Ovary (tissue), 9 donors: Measurements from ENCODE around the gene RIN1. TPM values are rescaled to one million over a fixed set of nuclear protein-coding genes. Genes with fewer than 3 reads are reported as not detected.
A peak's percentile ranks its signal among the peaks of the same experiment; 100 is the strongest.

Source experiments
- DNase-seq, 5 donors: peaks; one replicate each; pipeline ENCODE4 v3.0.0-alpha.2; 2019 to 2020
- H3K27ac ChIP-seq, 2 donors: fragments of 200-600 bp; one replicate each; pipeline versions ENCODE4 v1.5.1 to v1.8.0; 2019 to 2022
- H3K27me3 ChIP-seq: fragments of 200-600 bp; one replicate; pipeline ENCODE4 v1.8.0; 2022
- H3K36me3 ChIP-seq: fragments of 200-600 bp; sonication (generic); one replicate; pipeline ENCODE4 v1.5.1; 2019
- H3K4me1 ChIP-seq: one replicate; pipeline ENCODE4 v1.8.1; 2013; ENCODE audit warnings: mild to moderate bottlenecking, moderate library complexity; ENCODE audit not compliant: insufficient read depth
- H3K4me3 ChIP-seq: fragments of 200-600 bp; sonication (generic); one replicate; pipeline ENCODE4 v1.5.1; 2017
- H3K9me3 ChIP-seq, 2 donors: fragments of 200-600 bp in 1 of 2; sonication (generic) in 1 of 2; one replicate each; pipeline versions ENCODE4 v1.5.1 to v1.8.1; 2013 to 2019; ENCODE audit warnings: mild to moderate bottlenecking in 1 of 2, moderate library complexity in 1 of 2
- EP300 ChIP-seq: sonication (generic); formaldehyde crosslinking; IDR thresholded peaks from one replicate; pipeline ENCODE4 v1.6.1; 2017; ENCODE audit warnings: antibody characterized with exemption
- POLR2A ChIP-seq: fragments of 450-650 bp; IDR thresholded peaks from one replicate; pipeline ENCODE4 v1.6.1; 2017; ENCODE audit warnings: antibody characterized with exemption, mild to moderate bottlenecking, moderate library complexity
- WGBS, 3 donors: extraction: QIAGEN DNeasy Blood & Tissue Kit in 1 of 3; methylation state at CpG; one replicate each; pipeline versions ENCODE4 v1.1.5 to v1.1.7; 2013 to 2017; 5-methylcytosine and 5-hydroxymethylcytosine counted together
- intact Hi-C, 4 donors: fragments of 100-400 bp; cut with DNase I; formaldehyde crosslinking; loops; one replicate each; pipeline versions ENCODE4 v1.11.0 to v1.15.1; 2022 to 2023
- polyA plus RNA-seq, 2 donors: library from polyadenylated mRNA; stranded (reverse); fragments of 200-250 nt in 1 of 2; fragments of 350-450 nt in 1 of 2; fragmentation: Illumina TruSeq in 1 of 2; extraction: RNeasy Lipid Tissue Mini Kit (QIAGEN cat#74804) in 1 of 2; gene quantifications; one replicate each; pipeline ENCODE4 v1.2.3, GENCODE V29; 2013 to 2014
- total RNA-seq, 7 donors: library from RNA; depleted of rRNA in 2 of 7; stranded (reverse); fragments of >200 nt in 2 of 7; fragmentation: NEBNext Ultra II Directional in 3 of 7; extraction: Animal tissue kit (Norgen Biotek cat#: 25700) in 3 of 7; gene quantifications; one replicate each; pipeline versions ENCODE4 v1.1.0 to v1.2.4, GENCODE V29; 2016 to 2023
- TF ChIP-seq, protein P1 (sequence below), 3 donors: fragments of 450-650 bp in 2 of 3; fragments of 200-600 bp in 1 of 3; IDR thresholded peaks; one replicate each; pipeline versions ENCODE4 v1.5.1 to v1.8.0; 2016 to 2022; ENCODE audit warnings: antibody characterized with exemption in 3 of 3, mild to moderate bottlenecking in 1 of 3
- donor health status: DM: no; HTN: no; CAD: no; lungs with moderate emphysema.
- donor health status: DM: no; HTN: no; CAD: no.
- donor health status: Bipolar disorder and iron deficiency.
- donor health status: DM: yes; HTN: yes; CAD: no.
- donor health status: DM: no; HTN: no; CAD: no.
- donor health status: DM: yes; HTN: yes; CAD: no.

RIN1 gene
- total and polyA plus RNA-seq, 9 donors = 0.52 to 9.5 (median 5.0) TPM

DNA sequence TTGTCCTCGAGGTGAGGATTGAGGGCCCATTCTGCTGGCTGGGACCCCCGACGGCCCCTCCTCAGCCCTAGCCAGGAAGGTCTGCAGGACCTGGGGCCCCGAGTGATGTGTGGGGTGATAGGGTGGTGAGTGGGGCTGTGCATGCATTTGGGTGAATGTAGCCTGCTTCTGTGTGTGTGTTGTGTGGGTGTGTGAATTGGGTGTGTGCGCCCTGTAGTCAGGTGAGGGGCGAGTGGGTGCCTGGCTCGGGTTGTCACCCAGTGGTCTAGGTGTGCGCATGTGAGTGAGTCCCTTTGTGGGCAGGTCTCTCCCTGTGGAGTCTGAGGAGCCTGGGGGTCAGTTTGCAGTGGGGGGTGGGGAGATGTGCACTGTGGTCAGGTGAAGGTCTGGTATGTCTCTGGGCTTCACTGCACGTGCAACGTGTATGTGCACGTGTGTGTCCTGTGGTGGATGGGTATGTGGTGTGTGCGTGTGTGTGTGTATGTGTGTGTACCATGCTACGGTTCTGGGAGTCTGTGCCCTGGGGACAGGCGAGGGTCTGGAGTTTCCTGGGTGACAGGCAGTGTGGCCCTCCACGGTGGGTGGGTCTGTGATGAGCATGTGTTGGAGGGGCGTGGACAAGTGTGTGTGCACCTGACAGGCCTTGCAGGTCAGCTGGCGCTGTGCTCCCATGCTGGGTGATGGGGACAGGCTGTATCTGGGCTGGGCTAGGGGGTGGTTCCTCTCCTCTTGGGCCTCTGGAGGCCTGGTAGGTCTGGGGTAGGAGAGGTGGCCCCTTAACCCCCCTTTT lies 43.5 kb downstream of the RIN1 start:
- Histone ChIP-seq H3K9me3 (no peaks in the 10 kb centered on the region), H3K27me3 (no peaks in the 10 kb centered on the region), H3K36me3 (no peaks in the 10 kb centered on the region), H3K4me3 (no peak overlapping the region), H3K4me1 (peaks cover 11% of the 10 kb centered on the region), H3K27ac (no peak overlapping the region)
- WGBS, 3 donors = 25 to 40% (median 35%) methylated on average over 17 of the region's 17 CpGs
- TF ChIP-seq POLR2A (no peak), EP300 (no peak)
- TF ChIP-seq, protein P1, sequence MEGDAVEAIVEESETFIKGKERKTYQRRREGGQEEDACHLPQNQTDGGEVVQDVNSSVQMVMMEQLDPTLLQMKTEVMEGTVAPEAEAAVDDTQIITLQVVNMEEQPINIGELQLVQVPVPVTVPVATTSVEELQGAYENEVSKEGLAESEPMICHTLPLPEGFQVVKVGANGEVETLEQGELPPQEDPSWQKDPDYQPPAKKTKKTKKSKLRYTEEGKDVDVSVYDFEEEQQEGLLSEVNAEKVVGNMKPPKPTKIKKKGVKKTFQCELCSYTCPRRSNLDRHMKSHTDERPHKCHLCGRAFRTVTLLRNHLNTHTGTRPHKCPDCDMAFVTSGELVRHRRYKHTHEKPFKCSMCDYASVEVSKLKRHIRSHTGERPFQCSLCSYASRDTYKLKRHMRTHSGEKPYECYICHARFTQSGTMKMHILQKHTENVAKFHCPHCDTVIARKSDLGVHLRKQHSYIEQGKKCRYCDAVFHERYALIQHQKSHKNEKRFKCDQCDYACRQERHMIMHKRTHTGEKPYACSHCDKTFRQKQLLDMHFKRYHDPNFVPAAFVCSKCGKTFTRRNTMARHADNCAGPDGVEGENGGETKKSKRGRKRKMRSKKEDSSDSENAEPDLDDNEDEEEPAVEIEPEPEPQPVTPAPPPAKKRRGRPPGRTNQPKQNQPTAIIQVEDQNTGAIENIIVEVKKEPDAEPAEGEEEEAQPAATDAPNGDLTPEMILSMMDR (IDR thresholded peaks at IDR 0.05) = no peak
- intact Hi-C loops = no loop called here
- DNase-seq = peak in 1 of 5 donors; percentile 24

DNA sequence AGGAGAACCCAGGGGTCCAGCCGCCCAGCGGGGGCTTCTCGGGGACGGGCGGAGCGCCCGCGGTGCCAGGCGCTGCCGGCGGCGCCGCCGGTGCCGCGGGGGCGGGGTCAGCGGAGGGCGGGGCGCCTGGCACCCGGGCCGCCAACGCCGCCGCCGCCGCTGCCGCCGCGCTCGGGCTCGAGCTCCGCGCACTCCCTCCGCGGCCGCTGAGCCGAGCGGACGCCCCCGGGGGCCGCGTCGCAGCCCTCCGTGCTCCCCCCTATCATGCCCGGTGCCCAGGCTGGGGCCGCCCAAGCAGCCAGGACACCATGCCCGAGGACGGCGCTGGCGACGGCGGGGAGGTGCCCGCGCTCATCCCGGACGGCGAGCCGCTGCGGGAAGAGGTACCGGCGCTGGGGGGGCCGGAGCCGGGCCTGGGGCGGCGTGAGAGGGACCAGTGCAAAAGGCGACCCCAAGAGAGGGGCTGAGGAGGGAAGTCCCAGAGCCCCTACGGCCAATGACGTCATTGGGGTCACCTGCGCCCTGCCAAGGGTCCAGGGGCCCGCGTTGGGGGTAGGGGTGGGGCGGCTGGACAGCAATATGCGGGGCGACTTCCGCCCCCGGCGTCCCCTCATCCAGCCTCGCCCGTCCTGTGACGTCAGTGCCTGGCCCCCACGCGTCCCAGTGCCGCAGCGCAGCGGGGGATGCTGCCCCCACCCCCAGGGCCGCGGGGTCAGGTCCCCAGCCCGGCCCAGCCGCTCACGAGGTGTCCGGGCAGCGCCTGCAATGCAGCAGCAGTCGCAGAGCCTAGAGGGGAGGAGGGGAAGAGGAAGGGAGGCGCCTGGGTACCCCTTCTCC lies 44.3 kb downstream of the RIN1 start, which contains the start of gene TMEM151A:
Gene TMEM151A (plus strand): TSS at position 189 of the 837 bp plus-strand sequence. CDS start 120 bp downstream, at position 309.
- Histone ChIP-seq H3K36me3 (no peaks in the 10 kb centered on the region), H3K4me3 (peak within 1 kb of the TSS; percentile 16), H3K27ac (no peak within 1 kb of the TSS), H3K9me3 (no peaks in the 10 kb centered on the region), H3K4me1 (peaks cover 13% of the 10 kb centered on the region), H3K27me3 (no peaks in the 10 kb centered on the region)
- peak in 1 of 5 donors; percentile 35 for DNase-seq
- 1 to 2% (median 1%) methylated on average over 73 to 94 of the region's 95 CpGs for WGBS, 3 donors
- TF ChIP-seq, protein P1 (IDR thresholded peaks at IDR 0.05) = no peak
- TF ChIP-seq EP300 (no peak), POLR2A (no peak)
- intact Hi-C loops = no loop called here

DNA sequence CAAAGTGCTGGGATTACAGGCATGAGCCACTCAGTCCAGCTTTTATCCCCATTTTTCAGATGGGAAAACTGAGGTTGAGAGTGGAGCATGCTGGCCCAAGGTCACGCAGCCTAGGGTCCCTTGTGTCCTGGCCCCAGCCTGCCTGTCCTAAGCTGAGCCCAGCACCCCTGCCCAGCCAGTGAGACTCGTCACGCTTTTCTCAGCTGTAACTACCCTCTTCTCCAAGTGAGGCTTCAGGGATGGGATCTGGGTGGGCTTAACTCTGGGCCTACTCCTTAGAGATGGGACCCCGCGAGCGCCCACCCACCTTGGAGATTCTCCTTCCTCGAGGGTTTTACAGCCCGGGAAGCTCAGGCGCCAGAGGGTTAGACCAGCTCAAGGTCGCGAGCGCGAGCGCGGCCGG lies 44.9 kb downstream of the RIN1 start:
- Histone ChIP-seq H3K27me3 (no peaks in the 10 kb centered on the region), H3K36me3 (no peaks in the 10 kb centered on the region), H3K9me3 (no peaks in the 10 kb centered on the region), H3K4me3 (no peak overlapping the region), H3K4me1 (peaks cover 13% of the 10 kb centered on the region), H3K27ac (no peak overlapping the region)
- peak in 1 of 5 donors; percentile 26 for DNase-seq
- 7 to 12% (median 11%) methylated on average over 16 of the region's 16 CpGs for WGBS, 3 donors
- intact Hi-C loops = no loop called here
- no peak for TF ChIP-seq POLR2A
- TF ChIP-seq EP300 = no peak
- TF ChIP-seq, protein P1 (IDR thresholded peaks at IDR 0.05) = no peak

DNA sequence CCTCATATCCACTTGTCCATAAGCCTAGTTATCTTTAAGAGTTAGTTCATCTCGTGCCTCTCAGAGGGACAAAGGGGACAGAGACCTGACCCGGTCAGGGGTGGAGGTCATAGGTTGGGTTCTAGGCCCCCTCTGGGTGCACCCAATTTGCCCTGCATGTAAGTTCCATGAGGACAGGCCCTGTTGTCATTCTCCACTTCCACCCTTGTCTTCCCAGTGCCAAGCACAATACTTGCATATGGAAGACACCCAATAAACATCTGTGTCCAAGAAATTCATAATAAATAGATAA lies 46.0 kb downstream of the RIN1 start:
- H3K4me3 ChIP-seq = no peak overlapping the region
- peak in 2 of 5 donors; percentile 22 to 59 for DNase-seq
- no peak for TF ChIP-seq POLR2A
- no peak for TF ChIP-seq EP300
- TF ChIP-seq, protein P1 (IDR thresholded peaks at IDR 0.05) = no peak
- peaks cover 13% of the 10 kb centered on the region for H3K4me1 ChIP-seq
- H3K27ac ChIP-seq = no peak overlapping the region
- intact Hi-C loops = no loop called here
- WGBS, 3 donors = 64 to 75% (median 70%) methylated on average over 2 of the region's 2 CpGs
- no peaks in the 10 kb centered on the region for H3K36me3 ChIP-seq
- no peaks in the 10 kb centered on the region for H3K9me3 ChIP-seq
- no peaks in the 10 kb centered on the region for H3K27me3 ChIP-seq
